Esophagus muscularis mucosa (tissue), 4 donors: Measurements from ENCODE around the gene AUTS2. TPM values are rescaled to one million over a fixed set of nuclear protein-coding genes. Genes with fewer than 3 reads are reported as not detected.
"Not testable (repeated sequence)": the region's sequence is repeated elsewhere in the genome, so short reads cannot be mapped to it uniquely, and the experiment has no call there.

Experiments
- DNase-seq: peaks from one replicate; pipeline ENCODE4 v3.0.0-alpha.2; 2017; ENCODE audit errors: extremely low spot score
- H3K27ac ChIP-seq, 4 donors: fragments of 200-600 bp; sonication (generic); replicated peaks in 1 of 4; 1 replicate in 3 of 4; 2 replicates in 1 of 4; pipeline ENCODE4 v1.5.1; 2016 to 2019; ENCODE audit warnings: mild to moderate bottlenecking in 1 of 4
- H3K27me3 ChIP-seq, 4 donors: fragments of 200-600 bp; sonication (generic); one replicate each; pipeline versions ENCODE4 v1.5.1 to v1.6.0; 2016 to 2019
- H3K36me3 ChIP-seq, 4 donors: fragments of 200-600 bp; sonication (generic); one replicate each; pipeline ENCODE4 v1.5.1; 2016 to 2019
- H3K4me1 ChIP-seq, 4 donors: fragments of 200-600 bp; sonication (generic); one replicate each; pipeline ENCODE4 v1.5.1; 2016 to 2019
- H3K4me3 ChIP-seq, 4 donors: fragments of 200-600 bp; sonication (generic); 1 replicate in 2 of 4; 2 replicates in 2 of 4; pipeline ENCODE4 v1.5.1; 2016 to 2019; ENCODE audit warnings: mild to moderate bottlenecking in 4 of 4, moderate library complexity in 1 of 4
- H3K9me3 ChIP-seq, 4 donors: fragments of 200-600 bp; sonication (generic); 1 replicate in 3 of 4; 2 replicates in 1 of 4; pipeline ENCODE4 v1.5.1; 2016 to 2019
- CTCF ChIP-seq, 3 experiments: fragments of 200-600 bp in 2 of 3; fragments of 450-650 bp in 1 of 3; sonication (generic) in 2 of 3; IDR thresholded peaks; one replicate each; pipeline ENCODE4 v1.5.1; 2017 to 2019; ENCODE audit warnings: antibody characterized with exemption in 3 of 3, mild to moderate bottlenecking in 2 of 3, moderate library complexity in 1 of 3
- EP300 ChIP-seq: sonication (generic); formaldehyde crosslinking; IDR thresholded peaks from one replicate; pipeline ENCODE4 v1.6.1; 2017; ENCODE audit warnings: antibody characterized with exemption
- POLR2A ChIP-seq: fragments of 450-650 bp; IDR thresholded peaks from one replicate; pipeline ENCODE4 v1.6.1; 2017; ENCODE audit warnings: antibody characterized with exemption, moderate library complexity, mild to moderate bottlenecking, low read depth
- POLR2AphosphoS5 ChIP-seq, 2 donors: sonication (generic); formaldehyde crosslinking; IDR thresholded peaks; one replicate each; pipeline ENCODE4 v1.6.1; 2017; ENCODE audit warnings: antibody characterized with exemption in 2 of 2
- WGBS: methylation state at CpG from one replicate; pipeline ENCODE4 v1.1.5; 2018; 5-methylcytosine and 5-hydroxymethylcytosine counted together
- intact Hi-C: fragments of 100-400 bp; cut with DNase I; formaldehyde crosslinking; loops from one replicate; pipeline ENCODE4 v1.15.1; 2023
- total RNA-seq, 4 donors: library from RNA; depleted of rRNA; stranded (reverse); fragments of >200 nt; gene quantifications; one replicate each; pipeline versions ENCODE4 v1.1.0 to v1.2.1, GENCODE V29; 2016

AUTS2 gene
- total RNA-seq, 4 donors from 2014 or later, result 18.5 to 44.9 (median 34.2) TPM

GRCh38 chr7:70356085-70356786, 758.0 kb downstream of the AUTS2 start:
- no peak for TF ChIP-seq EP300
- no peak for TF ChIP-seq CTCF (IDR thresholded peaks at IDR 0.05)
- TF ChIP-seq POLR2AphosphoS5 (IDR thresholded peaks at IDR 0.05), result no peak
- no peak for TF ChIP-seq POLR2A
- H3K4me1 ChIP-seq, result peaks cover 3 to 62% (median 46%) of the 10 kb centered on the region in 4 donors
- no peaks in the 10 kb centered on the region for H3K9me3 ChIP-seq
- no peaks in the 10 kb centered on the region for H3K36me3 ChIP-seq
- intact Hi-C loops, result no loop called here
- WGBS, result 91% methylated on average over 1 of the region's 1 CpG
- no peak overlapping the region for H3K4me3 ChIP-seq
- no peak overlapping the region for H3K27ac ChIP-seq
- no peaks in the 10 kb centered on the region for H3K27me3 ChIP-seq
- DNase-seq, result no peak

GRCh38 chr7:70356787-70357328, 758.6 kb downstream of the AUTS2 start:
- no peaks in the 10 kb centered on the region for H3K9me3 ChIP-seq
- no peak overlapping the region for H3K27ac ChIP-seq
- TF ChIP-seq CTCF (IDR thresholded peaks at IDR 0.05) (no peak), EP300 (no peak), POLR2AphosphoS5 (IDR thresholded peaks at IDR 0.05) (no peak)
- H3K36me3 ChIP-seq, result no peaks in the 10 kb centered on the region
- H3K4me3 ChIP-seq, result no peak overlapping the region
- intact Hi-C loops, result no loop called here
- H3K4me1 ChIP-seq, result peaks cover 3 to 62% (median 46%) of the 10 kb centered on the region in 4 donors
- no peak for DNase-seq
- no peaks in the 10 kb centered on the region for H3K27me3 ChIP-seq
- 87% methylated on average over 5 of the region's 5 CpGs for WGBS

- TF ChIP-seq POLR2AphosphoS5 (IDR thresholded peaks at IDR 0.05), result no peak
- TF ChIP-seq POLR2A, result no peak
- no peak for TF ChIP-seq CTCF (IDR thresholded peaks at IDR 0.05)
- TF ChIP-seq EP300, result no peak
- H3K27me3 ChIP-seq, result no peaks in the 10 kb centered on the region
Observed at GRCh38 chr7:70360557-70360956, 762.3 kb downstream of the AUTS2 start.

GRCh38 chr7:70361821-70362220, 763.5 kb downstream of the AUTS2 start:
- Histone ChIP-seq H3K4me3 (no peak overlapping the region), H3K36me3 (no peaks in the 10 kb centered on the region), H3K9me3 (no peaks in the 10 kb centered on the region), H3K27ac (no peak overlapping the region), H3K4me1 (peaks cover 0 to 13% (median 1%) of the 10 kb centered on the region in 4 donors), H3K27me3 (no peaks in the 10 kb centered on the region)
- no peak for DNase-seq
- TF ChIP-seq CTCF (IDR thresholded peaks at IDR 0.05), result no peak
- no peak for TF ChIP-seq EP300
- TF ChIP-seq POLR2A, result no peak
- TF ChIP-seq POLR2AphosphoS5 (IDR thresholded peaks at IDR 0.05), result no peak
- intact Hi-C loops, result no loop called here
- WGBS, result 63% methylated on average over 1 of the region's 1 CpG

More at GRCh38 chr7:70360557-70360956, 762.3 kb downstream of the AUTS2 start:
- Histone ChIP-seq H3K4me3 (no peak overlapping the region), H3K4me1 (peaks cover 0 to 26% (median 13%) of the 10 kb centered on the region in 4 donors), H3K36me3 (no peaks in the 10 kb centered on the region), H3K27ac (no peak overlapping the region), H3K9me3 (no peaks in the 10 kb centered on the region)
- intact Hi-C loops, result no loop called here
- 93% methylated on average over 4 of the region's 4 CpGs for WGBS
- DNase-seq, result no peak

- H3K36me3 ChIP-seq, H3K27me3 ChIP-seq, H3K9me3 ChIP-seq, H3K27ac ChIP-seq, H3K4me1 ChIP-seq, DNase-seq, H3K4me3 ChIP-seq, intact Hi-C loops: not testable (repeated sequence)
- 100% methylated on average over 3 of the region's 3 CpGs for WGBS
Observed at GRCh38 chr7:70364393-70364792, 766.1 kb downstream of the AUTS2 start.
